Mesodermal cell (in vitro differentiated cells): ENCODE measurements around the gene ABTB1.
"Not testable (repeated sequence)": the region's sequence is repeated elsewhere in the genome, so short reads cannot be mapped to it uniquely, and the experiment has no call there.

ENCODE experiments used
- H3K27ac ChIP-seq: 2 replicates; pipeline ENCODE4 v1.7.0; 2013; ENCODE audit warnings: mild to moderate bottlenecking, low read depth, low read length, moderate library complexity; ENCODE audit not compliant: severe bottlenecking
- H3K36me3 ChIP-seq: 2 replicates; pipeline ENCODE4 v1.7.1; 2013; ENCODE audit warnings: mild to moderate bottlenecking, low read length, moderate library complexity; ENCODE audit not compliant: control insufficient read depth, insufficient read depth
- H3K4me1 ChIP-seq: one replicate; pipeline ENCODE4 v1.7.1; 2013; ENCODE audit warnings: mild to moderate bottlenecking, low read length; ENCODE audit not compliant: insufficient read depth, control insufficient read depth, poor library complexity, severe bottlenecking
- H3K4me3 ChIP-seq: 2 replicates; pipeline ENCODE4 v1.7.0; 2013; ENCODE audit warnings: low read length, control low read depth, mild to moderate bottlenecking; ENCODE audit not compliant: insufficient read depth, poor library complexity, severe bottlenecking; ENCODE audit errors: extremely low read depth
- H3K9me3 ChIP-seq: 2 replicates; pipeline ENCODE4 v1.7.1; 2013; ENCODE audit warnings: mild to moderate bottlenecking, low read length, moderate library complexity; ENCODE audit not compliant: control insufficient read depth
- WGBS, 2 experiments: methylation state at CpG; one replicate each; pipeline ENCODE4 v1.1.5; 2013; ENCODE audit warnings: missing lambda C conversion rate in 2 of 2; ENCODE audit not compliant: insufficient coverage in 2 of 2; 5-methylcytosine and 5-hydroxymethylcytosine counted together

ABTB1 gene

GRCh38 chr3:127651516-127652172 lies 21.1 kb upstream of the ABTB1 start:
- 91 to 92% methylated on average over 4 to 5 of the region's 8 CpGs for WGBS, 2 experiments
- no peak overlapping the region for H3K4me3 ChIP-seq
- peaks cover 6% of the 10 kb centered on the region for H3K4me1 ChIP-seq
- H3K27ac ChIP-seq: no peak overlapping the region
- H3K9me3 ChIP-seq: no peaks in the 10 kb centered on the region
- H3K36me3 ChIP-seq: no peaks in the 10 kb centered on the region

- Histone ChIP-seq H3K4me1 (peaks cover 6% of the 10 kb centered on the region), H3K9me3 (no peaks in the 10 kb centered on the region), H3K27ac (no peak overlapping the region), H3K4me3 (no peak overlapping the region), H3K36me3 (no peaks in the 10 kb centered on the region)
- WGBS, 2 experiments: 62 to 63% methylated on average over 11 of the region's 13 CpGs
Observed at GRCh38 chr3:127652246-127652995, 20.3 kb upstream of the ABTB1 start.

GRCh38 chr3:127654374-127654773 lies 18.4 kb upstream of the ABTB1 start:
- Histone ChIP-seq H3K4me1 (peaks cover 6% of the 10 kb centered on the region), H3K4me3 (no peak overlapping the region), H3K9me3 (no peaks in the 10 kb centered on the region), H3K27ac (no peak overlapping the region), H3K36me3 (no peaks in the 10 kb centered on the region)
- WGBS, 2 experiments: 100% methylated on average over 2 of the region's 4 CpGs

GRCh38 chr3:127654993-127655392 lies 17.8 kb upstream of the ABTB1 start:
- 83 to 93% methylated on average over 1 to 3 of the region's 6 CpGs for WGBS, 2 experiments
- not testable (repeated sequence) for H3K36me3 ChIP-seq, H3K9me3 ChIP-seq, H3K4me1 ChIP-seq, H3K4me3 ChIP-seq
- peak overlapping the region; percentile 83 for H3K27ac ChIP-seq

- 62 to 75% methylated on average over 2 to 3 of the region's 3 CpGs for WGBS, 2 experiments
- H3K9me3 ChIP-seq: no peaks in the 10 kb centered on the region
- H3K4me1 ChIP-seq: peaks cover 6% of the 10 kb centered on the region
- H3K4me3 ChIP-seq: no peak overlapping the region
- H3K27ac ChIP-seq: peak overlapping the region; percentile 83
- H3K36me3 ChIP-seq: no peaks in the 10 kb centered on the region
Observed at GRCh38 chr3:127655641-127656040, 17.1 kb upstream of the ABTB1 start.

- Histone ChIP-seq H3K4me3 (no peak overlapping the region), H3K36me3 (no peaks in the 10 kb centered on the region), H3K9me3 (no peaks in the 10 kb centered on the region), H3K27ac (no peak overlapping the region), H3K4me1 (peaks cover 6% of the 10 kb centered on the region)
- WGBS, 2 experiments: 97 to 100% methylated on average over 7 to 8 of the region's 8 CpGs
Observed at GRCh38 chr3:127656906-127657305, 15.8 kb upstream of the ABTB1 start.

- H3K27ac ChIP-seq: no peak overlapping the region
- no peaks in the 10 kb centered on the region for H3K36me3 ChIP-seq
- peaks cover 6% of the 10 kb centered on the region for H3K4me1 ChIP-seq
- 33 to 83% methylated on average over 1 of the region's 1 CpG for WGBS, 2 experiments
- no peak overlapping the region for H3K4me3 ChIP-seq
- H3K9me3 ChIP-seq: no peaks in the 10 kb centered on the region
Observed at GRCh38 chr3:127658234-127658633, 14.5 kb upstream of the ABTB1 start.

GRCh38 chr3:127660621-127661251 lies 12.0 kb upstream of the ABTB1 start:
- Histone ChIP-seq H3K4me3 (no peak overlapping the region), H3K27ac (no peak overlapping the region), H3K9me3 (no peaks in the 10 kb centered on the region), H3K4me1 (no peaks in the 10 kb centered on the region), H3K36me3 (no peaks in the 10 kb centered on the region)
- WGBS, 2 experiments: 94 to 96% methylated on average over 9 of the region's 10 CpGs

GRCh38 chr3:127661600-127661999 lies 11.2 kb upstream of the ABTB1 start:
- Histone ChIP-seq H3K4me3 (no peak overlapping the region), H3K4me1 (no peaks in the 10 kb centered on the region), H3K27ac (no peak overlapping the region), H3K36me3 (no peaks in the 10 kb centered on the region), H3K9me3 (no peaks in the 10 kb centered on the region)
- 95 to 96% methylated on average over 4 to 5 of the region's 5 CpGs for WGBS, 2 experiments

- H3K36me3 ChIP-seq: no peaks in the 10 kb centered on the region
- WGBS, 2 experiments: 89 to 95% methylated on average over 8 to 10 of the region's 11 CpGs
Observed at GRCh38 chr3:127662001-127662469, 10.7 kb upstream of the ABTB1 start.

More at GRCh38 chr3:127662001-127662469, 10.7 kb upstream of the ABTB1 start:
- Histone ChIP-seq H3K9me3 (no peaks in the 10 kb centered on the region), H3K27ac (no peak overlapping the region), H3K4me3 (no peak overlapping the region), H3K4me1 (no peaks in the 10 kb centered on the region)
